Right renal cortex interstitium (tissue), 3 donors: ENCODE measurements around the gene AIFM3. TPM values are rescaled to one million over a fixed set of nuclear protein-coding genes. Genes with fewer than 3 reads are reported as not detected.

ENCODE experiments used
- DNase-seq, 3 donors: peaks; one replicate each; pipeline ENCODE4 v3.0.0-alpha.2; 2013; ENCODE audit warnings: low read depth in 3 of 3, low spot score in 2 of 3
- polyA plus RNA-seq, 3 donors: library from polyadenylated mRNA; unstranded; fragments of 120-200 nt; gene quantifications; one replicate each; pipeline ENCODE4 v1.2.1, GENCODE V29; 2013; ENCODE audit not compliant: insufficient read length in 3 of 3

The AIFM3 gene
- polyA plus RNA-seq, 3 donors, result 0.69 to 0.97 (median 0.76) TPM

GRCh38 chr22:21022955-21023614 lies 56.0 kb downstream of the AIFM3 start:
- no peak for DNase-seq

GRCh38 chr22:21025266-21025665 lies 58.2 kb downstream of the AIFM3 start:
- DNase-seq, result no peak

- DNase-seq, result no peak
Observed at GRCh38 chr22:21025763-21026755, 59.0 kb downstream of the AIFM3 start.

- DNase-seq, result no peak
Observed at GRCh38 chr22:21026783-21027692, 60.0 kb downstream of the AIFM3 start.

GRCh38 chr22:21028277-21029251 lies 61.5 kb downstream of the AIFM3 start:
- DNase-seq, result no peak

GRCh38 chr22:21029486-21030025 lies 62.5 kb downstream of the AIFM3 start:
- no peak for DNase-seq

GRCh38 chr22:21030032-21030431 lies 63.0 kb downstream of the AIFM3 start:
- DNase-seq, result no peak

Other genes with a start within 250 kb of the AIFM3 start
- 1 to 10 TPM; 2.3 to 4.4 (median 3.8) TPM for gene SERPIND1, start 193.1 kb upstream of the AIFM3 start, polyA plus RNA-seq
- gene PI4KA, start 108.4 kb upstream of the AIFM3 start, polyA plus RNA-seq, result 10 to 100 TPM; 56.5 to 58.7 (median 57.4) TPM
- 10 to 100 TPM; 34.0 to 34.9 (median 34.6) TPM for gene SNAP29, start 108.2 kb upstream of the AIFM3 start, polyA plus RNA-seq
- 10 to 100 TPM; 63.1 to 65.0 (median 64.5) TPM for gene CRKL, start 49.8 kb upstream of the AIFM3 start, polyA plus RNA-seq
- 10 to 100 TPM; 35.7 to 42.8 (median 37.3) TPM for gene LZTR1, start 15.0 kb downstream of the AIFM3 start, polyA plus RNA-seq
- gene THAP7, start 34.9 kb downstream of the AIFM3 start, polyA plus RNA-seq, result 10 to 100 TPM; 15.4 to 17.2 (median 16.1) TPM
- gene P2RX6, start 47.9 kb downstream of the AIFM3 start, polyA plus RNA-seq, result 1 to 10 TPM in 2 of 3 donors, under 1 TPM in 1; 0.89 to 1.4 (median 1.1) TPM
- gene SLC7A4, start 65.3 kb downstream of the AIFM3 start, polyA plus RNA-seq, result 1 to 10 TPM in 2 of 3 donors, under 1 TPM in 1; 0.94 to 1.5 (median 1.4) TPM
- under 1 TPM; 0.07 to 0.20 (median 0.11) TPM for gene LRRC74B, start 78.7 kb downstream of the AIFM3 start, polyA plus RNA-seq